ENCODE data around the gene DSC2. TPM values are rescaled to one million over a fixed set of nuclear protein-coding genes. Genes with fewer than 3 reads are reported as not detected.

Gene DSC2
- total RNA-seq, 1 experiment from 2014 or later, result 2.7 TPM

DNA sequence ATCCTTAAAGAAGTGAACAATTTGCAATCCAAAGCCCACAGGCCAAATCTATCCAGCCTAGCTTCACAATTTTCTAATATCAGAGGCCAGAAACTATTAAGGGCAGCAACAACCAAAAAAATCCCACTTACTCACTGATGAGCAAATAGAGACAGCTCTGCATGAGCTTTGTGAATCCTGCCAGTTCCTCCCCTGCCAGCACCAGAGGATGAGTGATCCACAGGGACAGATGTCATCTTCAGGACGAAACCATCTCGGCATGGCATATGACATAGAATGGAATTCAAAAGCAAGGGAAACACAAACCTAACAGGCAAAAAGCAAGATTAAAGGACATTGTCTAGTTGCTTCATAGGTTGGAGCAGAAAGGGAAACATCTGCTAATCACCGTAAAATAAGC lies 2.2 kb upstream of the DSC2 start:
- intact Hi-C loops (cut with micrococcal nuclease; ENCODE audit: unreplicated experiment) (no loop called here), in situ Hi-C loops (cut with HindIII; ENCODE audit: low pct_unique_long_range_greater_than_20kb, low sequenced_read_pairs) (no loop called here)
- no peak overlapping the region for H3K27ac ChIP-seq (ENCODE audit: low read length)
- BruUV-seq (replicated peaks), result no TSS peak
- H3K27me3 ChIP-seq (ENCODE audit: control insufficient read depth, insufficient read depth, low read length), result peaks cover 2% of the 10 kb centered on the region; the same call in 1 of the 2 replicates
- no peaks in the 10 kb centered on the region for H3K9me3 ChIP-seq (ENCODE audit: control insufficient read depth, insufficient read depth, low read depth, low read length)
- POLR2A ChIA-PET, result no interaction called here
- no peak for ATAC-seq
- DNase-seq (ENCODE audit: low read depth, low spot score), result no peak
- H3K4me3 ChIP-seq (ENCODE audit: low read depth in 2 of 2, low read length in 2 of 2), result no peak overlapping the region
- CTCF ChIA-PET, result no interaction called here
- no peaks in the 10 kb centered on the region for H3K4me1 ChIP-seq (ENCODE audit: control insufficient read depth, insufficient read depth, low read length)
- TF ChIP-seq, protein P1, sequence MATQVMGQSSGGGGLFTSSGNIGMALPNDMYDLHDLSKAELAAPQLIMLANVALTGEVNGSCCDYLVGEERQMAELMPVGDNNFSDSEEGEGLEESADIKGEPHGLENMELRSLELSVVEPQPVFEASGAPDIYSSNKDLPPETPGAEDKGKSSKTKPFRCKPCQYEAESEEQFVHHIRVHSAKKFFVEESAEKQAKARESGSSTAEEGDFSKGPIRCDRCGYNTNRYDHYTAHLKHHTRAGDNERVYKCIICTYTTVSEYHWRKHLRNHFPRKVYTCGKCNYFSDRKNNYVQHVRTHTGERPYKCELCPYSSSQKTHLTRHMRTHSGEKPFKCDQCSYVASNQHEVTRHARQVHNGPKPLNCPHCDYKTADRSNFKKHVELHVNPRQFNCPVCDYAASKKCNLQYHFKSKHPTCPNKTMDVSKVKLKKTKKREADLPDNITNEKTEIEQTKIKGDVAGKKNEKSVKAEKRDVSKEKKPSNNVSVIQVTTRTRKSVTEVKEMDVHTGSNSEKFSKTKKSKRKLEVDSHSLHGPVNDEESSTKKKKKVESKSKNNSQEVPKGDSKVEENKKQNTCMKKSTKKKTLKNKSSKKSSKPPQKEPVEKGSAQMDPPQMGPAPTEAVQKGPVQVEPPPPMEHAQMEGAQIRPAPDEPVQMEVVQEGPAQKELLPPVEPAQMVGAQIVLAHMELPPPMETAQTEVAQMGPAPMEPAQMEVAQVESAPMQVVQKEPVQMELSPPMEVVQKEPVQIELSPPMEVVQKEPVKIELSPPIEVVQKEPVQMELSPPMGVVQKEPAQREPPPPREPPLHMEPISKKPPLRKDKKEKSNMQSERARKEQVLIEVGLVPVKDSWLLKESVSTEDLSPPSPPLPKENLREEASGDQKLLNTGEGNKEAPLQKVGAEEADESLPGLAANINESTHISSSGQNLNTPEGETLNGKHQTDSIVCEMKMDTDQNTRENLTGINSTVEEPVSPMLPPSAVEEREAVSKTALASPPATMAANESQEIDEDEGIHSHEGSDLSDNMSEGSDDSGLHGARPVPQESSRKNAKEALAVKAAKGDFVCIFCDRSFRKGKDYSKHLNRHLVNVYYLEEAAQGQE (IDR thresholded peaks at IDR 0.05; ENCODE audit: insufficient read depth in 1 of 2, low read depth in 2 of 2, low read length in 1 of 2), result no peak
- TF ChIP-seq, protein P2, sequence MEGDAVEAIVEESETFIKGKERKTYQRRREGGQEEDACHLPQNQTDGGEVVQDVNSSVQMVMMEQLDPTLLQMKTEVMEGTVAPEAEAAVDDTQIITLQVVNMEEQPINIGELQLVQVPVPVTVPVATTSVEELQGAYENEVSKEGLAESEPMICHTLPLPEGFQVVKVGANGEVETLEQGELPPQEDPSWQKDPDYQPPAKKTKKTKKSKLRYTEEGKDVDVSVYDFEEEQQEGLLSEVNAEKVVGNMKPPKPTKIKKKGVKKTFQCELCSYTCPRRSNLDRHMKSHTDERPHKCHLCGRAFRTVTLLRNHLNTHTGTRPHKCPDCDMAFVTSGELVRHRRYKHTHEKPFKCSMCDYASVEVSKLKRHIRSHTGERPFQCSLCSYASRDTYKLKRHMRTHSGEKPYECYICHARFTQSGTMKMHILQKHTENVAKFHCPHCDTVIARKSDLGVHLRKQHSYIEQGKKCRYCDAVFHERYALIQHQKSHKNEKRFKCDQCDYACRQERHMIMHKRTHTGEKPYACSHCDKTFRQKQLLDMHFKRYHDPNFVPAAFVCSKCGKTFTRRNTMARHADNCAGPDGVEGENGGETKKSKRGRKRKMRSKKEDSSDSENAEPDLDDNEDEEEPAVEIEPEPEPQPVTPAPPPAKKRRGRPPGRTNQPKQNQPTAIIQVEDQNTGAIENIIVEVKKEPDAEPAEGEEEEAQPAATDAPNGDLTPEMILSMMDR (IDR thresholded peaks at IDR 0.05), result no peak
- no peak for TF ChIP-seq POLR2AphosphoS5 (IDR thresholded peaks at IDR 0.05; ENCODE audit: low read depth, low read length)
- no peak for TF ChIP-seq SIN3A (IDR thresholded peaks at IDR 0.05; ENCODE audit: borderline replicate concordance, insufficient read depth, low read depth, low read length)
- no peak for TF ChIP-seq TCF7L2 (IDR thresholded peaks at IDR 0.05; ENCODE audit: low read depth, low read length)
- H3K36me3 ChIP-seq (ENCODE audit: control insufficient read depth, insufficient read depth, low read length), result no peaks in the 10 kb centered on the region; the same call in 1 of the 2 replicates

DNA sequence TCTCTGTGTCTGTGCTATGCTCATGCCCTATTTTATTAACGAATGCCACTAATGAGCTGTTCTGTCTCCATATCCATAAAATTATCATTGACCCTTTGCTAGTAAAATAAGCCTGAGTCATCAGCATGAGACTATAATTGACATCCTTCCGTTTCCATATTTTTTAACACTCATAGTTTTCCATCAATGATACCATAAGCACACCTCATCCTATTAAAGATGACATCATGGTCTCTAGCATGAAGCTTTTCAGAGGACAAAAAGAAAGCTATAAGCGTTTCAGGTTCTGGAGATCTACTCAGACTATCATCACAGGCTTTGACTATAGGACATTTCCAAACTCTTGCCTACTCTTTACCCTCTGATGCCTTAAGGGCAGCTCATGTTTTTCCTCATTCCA lies 1.2 kb upstream of the DSC2 start:
- intact Hi-C loops (cut with micrococcal nuclease; ENCODE audit: unreplicated experiment) (no loop called here), in situ Hi-C loops (cut with HindIII; ENCODE audit: low pct_unique_long_range_greater_than_20kb, low sequenced_read_pairs) (no loop called here)
- POLR2A ChIA-PET, result no interaction called here
- CTCF ChIA-PET, result no interaction called here
- Histone ChIP-seq H3K27ac (ENCODE audit: low read length) (no peak overlapping the region), H3K4me1 (ENCODE audit: control insufficient read depth, insufficient read depth, low read length) (no peaks in the 10 kb centered on the region), H3K27me3 (ENCODE audit: control insufficient read depth, insufficient read depth, low read length) (peaks cover 2% of the 10 kb centered on the region; the same call in 1 of the 2 replicates), H3K4me3 (ENCODE audit: low read depth in 2 of 2, low read length in 2 of 2) (no peak overlapping the region), H3K36me3 (ENCODE audit: control insufficient read depth, insufficient read depth, low read length) (no peaks in the 10 kb centered on the region; the same call in 1 of the 2 replicates), H3K9me3 (ENCODE audit: control insufficient read depth, insufficient read depth, low read depth, low read length) (no peaks in the 10 kb centered on the region)
- ATAC-seq (no peak), DNase-seq (ENCODE audit: low read depth, low spot score) (no peak)
- no TSS peak for BruUV-seq (replicated peaks)
- TF ChIP-seq, protein P1 (IDR thresholded peaks at IDR 0.05; ENCODE audit: insufficient read depth in 1 of 2, low read depth in 2 of 2, low read length in 1 of 2), result no peak
- TF ChIP-seq POLR2AphosphoS5 (IDR thresholded peaks at IDR 0.05; ENCODE audit: low read depth, low read length) (no peak), SIN3A (IDR thresholded peaks at IDR 0.05; ENCODE audit: borderline replicate concordance, insufficient read depth, low read depth, low read length) (no peak), TCF7L2 (IDR thresholded peaks at IDR 0.05; ENCODE audit: low read depth, low read length) (no peak)
- TF ChIP-seq, protein P2 (IDR thresholded peaks at IDR 0.05), result no peak
